Ramos (cell line): Measurements from ENCODE around the gene HELZ.
"Not testable (repeated sequence)": the region's sequence is repeated elsewhere in the genome, so short reads cannot be mapped to it uniquely, and the experiment has no call there.

Source experiments
- in situ Hi-C: fragments of 300-500 bp; cut with MboI; formaldehyde crosslinking; loops from one replicate; pipeline ENCODE4 v1.14.3; 2022; ENCODE audit warnings: low sequenced_read_pairs; ENCODE audit not compliant: unreplicated experiment

Gene HELZ

GRCh38 chr17:67093348-67093747 lies 151.6 kb downstream of the HELZ start:
- in situ Hi-C loops: no loop called here

GRCh38 chr17:67092710-67093109 lies 152.3 kb downstream of the HELZ start:
- in situ Hi-C loops: not testable (repeated sequence)

GRCh38 chr17:67092291-67092690 lies 152.7 kb downstream of the HELZ start:
- in situ Hi-C loops: no loop called here

- in situ Hi-C loops: no loop called here
Measured at GRCh38 chr17:67090341-67090740, 154.7 kb downstream of the HELZ start.

- in situ Hi-C loops: no loop called here
Measured at GRCh38 chr17:67088639-67089038, 156.4 kb downstream of the HELZ start.

GRCh38 chr17:67085406-67085805 lies 159.6 kb downstream of the HELZ start:
- in situ Hi-C loops: no loop called here

GRCh38 chr17:67082107-67082506 lies 162.9 kb downstream of the HELZ start:
- in situ Hi-C loops: no loop called here

GRCh38 chr17:67080804-67081203 lies 164.2 kb downstream of the HELZ start:
- in situ Hi-C loops: no loop called here

GRCh38 chr17:67079491-67079890 lies 165.5 kb downstream of the HELZ start:
- in situ Hi-C loops: no loop called here

- in situ Hi-C loops: no loop called here
Measured at GRCh38 chr17:67078292-67078691, 166.7 kb downstream of the HELZ start.

- in situ Hi-C loops: no loop called here
Measured at GRCh38 chr17:67076290-67076689, 168.7 kb downstream of the HELZ start.

GRCh38 chr17:67074781-67075180 lies 170.2 kb downstream of the HELZ start:
- in situ Hi-C loops: no loop called here

- in situ Hi-C loops: no loop called here
Measured at GRCh38 chr17:67072885-67073284, 172.1 kb downstream of the HELZ start.

- in situ Hi-C loops: no loop called here
Measured at GRCh38 chr17:67071595-67071994, 173.4 kb downstream of the HELZ start.

- in situ Hi-C loops: no loop called here
Measured at GRCh38 chr17:67069603-67070136, 175.3 kb downstream of the HELZ start.

- in situ Hi-C loops: no loop called here
Measured at GRCh38 chr17:67068999-67069398, 176.0 kb downstream of the HELZ start.

- in situ Hi-C loops: no loop called here
Measured at GRCh38 chr17:67067571-67068482, 177.2 kb downstream of the HELZ start.

- in situ Hi-C loops: no loop called here
Measured at GRCh38 chr17:67066717-67067116, 178.3 kb downstream of the HELZ start.

- in situ Hi-C loops: no loop called here
Measured at GRCh38 chr17:67063141-67063540, 181.9 kb downstream of the HELZ start.

GRCh38 chr17:67059372-67059771 lies 185.6 kb downstream of the HELZ start:
- in situ Hi-C loops: no loop called here

GRCh38 chr17:67058036-67058435 lies 187.0 kb downstream of the HELZ start:
- in situ Hi-C loops: no loop called here
